H9 (cell line): Measurements from ENCODE around the gene MYO1D. TPM values are rescaled to one million over a fixed set of nuclear protein-coding genes. Genes with fewer than 3 reads are reported as not detected.

ENCODE experiments used
- DNase-seq: peaks from one replicate; pipeline ENCODE4 v3.0.0-alpha.2; 2017
- H2AFZ ChIP-seq: one replicate; pipeline ENCODE4 v1.6.1; 2013; ENCODE audit warnings: mild to moderate bottlenecking, low read length, control low read depth, moderate library complexity
- H2AK5ac ChIP-seq: 2 replicates; pipeline ENCODE4 v1.6.1; 2013; ENCODE audit warnings: low read length, control low read depth, mixed read lengths; ENCODE audit not compliant: insufficient read length
- H2BK120ac ChIP-seq: one replicate; pipeline ENCODE4 v1.6.1; 2013; ENCODE audit warnings: low read depth, mild to moderate bottlenecking, low read length, control low read depth, inconsistent platforms; ENCODE audit not compliant: poor library complexity, severe bottlenecking
- H2BK12ac ChIP-seq: 2 replicates; pipeline ENCODE4 v1.6.1; 2013; ENCODE audit warnings: low read length, control low read depth, mixed read lengths, low read depth; ENCODE audit not compliant: insufficient read length
- H2BK15ac ChIP-seq: 2 replicates; pipeline ENCODE4 v1.6.1; 2013; ENCODE audit warnings: low read depth, low read length, control low read depth
- H2BK20ac ChIP-seq: one replicate; pipeline ENCODE4 v1.6.1; 2013; ENCODE audit warnings: low read depth, mild to moderate bottlenecking, low read length, control low read depth, inconsistent platforms; ENCODE audit not compliant: poor library complexity, severe bottlenecking
- H2BK5ac ChIP-seq: 2 replicates; pipeline ENCODE4 v1.6.1; 2013; ENCODE audit warnings: low read length, control low read depth, mixed read lengths; ENCODE audit not compliant: insufficient read length
- H3K14ac ChIP-seq: 2 replicates; pipeline ENCODE4 v1.6.1; 2013; ENCODE audit warnings: low read length, control low read depth; ENCODE audit not compliant: insufficient read depth
- H3K18ac ChIP-seq: 2 replicates; pipeline ENCODE4 v1.6.1; 2013; ENCODE audit warnings: low read depth, mild to moderate bottlenecking, mixed read lengths, low read length, control low read depth; ENCODE audit not compliant: insufficient read length
- H3K23ac ChIP-seq: 2 replicates; pipeline ENCODE4 v1.6.1; 2013; ENCODE audit warnings: low read length, control low read depth, mixed read lengths, low read depth; ENCODE audit not compliant: insufficient read length
- H3K23me2 ChIP-seq: 2 replicates; pipeline ENCODE4 v1.6.1; 2013; ENCODE audit warnings: low read depth, mild to moderate bottlenecking, mixed read lengths, low read length, control low read depth; ENCODE audit not compliant: insufficient read length, poor library complexity, severe bottlenecking
- H3K27ac ChIP-seq: 2 replicates; pipeline ENCODE4 v1.5.1; 2013; ENCODE audit warnings: low read length, control low read depth, mixed read lengths, low read depth; ENCODE audit not compliant: insufficient read length
- H3K27me3 ChIP-seq: 2 replicates; pipeline ENCODE4 v1.6.1; 2013; ENCODE audit warnings: low read length, control low read depth, inconsistent platforms; ENCODE audit not compliant: insufficient read depth
- H3K4ac ChIP-seq: 2 replicates; pipeline ENCODE4 v1.6.1; 2013; ENCODE audit warnings: low read depth, mild to moderate bottlenecking, control low read depth, inconsistent platforms, low read length, moderate library complexity
- H3K4me1 ChIP-seq: 2 replicates; pipeline ENCODE4 v1.6.1; 2013; ENCODE audit warnings: low read length, control low read depth, inconsistent platforms; ENCODE audit not compliant: insufficient read depth
- H3K4me2 ChIP-seq: 2 replicates; pipeline ENCODE4 v1.6.1; 2013; ENCODE audit warnings: low read length, control low read depth, mixed read lengths; ENCODE audit not compliant: insufficient read length, insufficient read depth
- H3K56ac ChIP-seq: 2 replicates; pipeline ENCODE4 v1.6.1; 2013; ENCODE audit warnings: low read depth, mild to moderate bottlenecking, mixed read lengths, low read length, control low read depth; ENCODE audit not compliant: insufficient read length
- H3K79me1 ChIP-seq: 2 replicates; pipeline ENCODE4 v1.6.1; 2013; ENCODE audit warnings: low read depth, mild to moderate bottlenecking, moderate library complexity, low read length, control low read depth, inconsistent platforms; ENCODE audit not compliant: insufficient read depth, poor library complexity, severe bottlenecking
- H3K79me2 ChIP-seq: 2 replicates; pipeline ENCODE4 v1.6.1; 2013; ENCODE audit warnings: low read length, control low read depth, inconsistent platforms; ENCODE audit not compliant: insufficient read depth
- H3K9ac ChIP-seq: 2 replicates; pipeline ENCODE4 v1.6.1; 2013; ENCODE audit warnings: low read length, control low read depth, mixed read lengths; ENCODE audit not compliant: insufficient read length; ENCODE audit errors: extremely low read depth
- H3K9me3 ChIP-seq: one replicate; pipeline ENCODE4 v1.6.1; 2013; ENCODE audit warnings: low read depth, low read length, inconsistent platforms; ENCODE audit not compliant: control insufficient read depth
- H3T11ph ChIP-seq: one replicate; pipeline ENCODE4 v1.6.1; 2013; ENCODE audit warnings: mild to moderate bottlenecking, low read length, control low read depth, inconsistent platforms
- H4K20me1 ChIP-seq: one replicate; pipeline ENCODE4 v1.6.1; 2013; ENCODE audit not compliant: control insufficient read depth, insufficient read length, insufficient read depth
- H4K5ac ChIP-seq: 2 replicates; pipeline ENCODE4 v1.6.1; 2013; ENCODE audit warnings: low read depth, mild to moderate bottlenecking, mixed read lengths, low read length, control low read depth; ENCODE audit not compliant: insufficient read length
- H4K8ac ChIP-seq: replicated peaks from 2 replicates; pipeline ENCODE4 v1.6.1; 2013; ENCODE audit warnings: low read length, control low read depth, mixed read lengths, low read depth; ENCODE audit not compliant: insufficient read length
- H4K91ac ChIP-seq: 2 replicates; pipeline ENCODE4 v1.6.1; 2013; ENCODE audit warnings: low read depth, mild to moderate bottlenecking, moderate library complexity, mixed read lengths, low read length, control low read depth; ENCODE audit not compliant: insufficient read length
- H3K27ac Mint-ChIP-seq, 3 experiments: 2 replicates in 2 of 3; 3 replicates in 1 of 3; pipeline ENCODE4 v1.8.0; 2020 to 2021; ENCODE audit warnings: mixed read lengths in 3 of 3, mild to moderate bottlenecking in 1 of 3, moderate library complexity in 1 of 3
- H3K27me3 Mint-ChIP-seq: 2 replicates; pipeline ENCODE4 v1.8.0; 2021; ENCODE audit warnings: low read depth, mild to moderate bottlenecking, moderate library complexity, mixed read lengths
- H3K36me3 Mint-ChIP-seq, 3 experiments: 2 replicates in 2 of 3; 3 replicates in 1 of 3; pipeline ENCODE4 v1.8.0; 2020 to 2021; ENCODE audit warnings: low read depth in 3 of 3, mixed read lengths in 3 of 3; ENCODE audit not compliant: insufficient read depth in 1 of 3
- H3K4me1 Mint-ChIP-seq, 2 experiments: 2 replicates each; pipeline ENCODE4 v1.8.0; 2020; ENCODE audit warnings: mixed read lengths in 2 of 2
- H3K4me3 Mint-ChIP-seq, 2 experiments: 2 replicates in 1 of 2; 3 replicates in 1 of 2; pipeline ENCODE4 v1.8.0; 2020 to 2021; ENCODE audit warnings: mild to moderate bottlenecking in 2 of 2, mixed read lengths in 2 of 2, moderate library complexity in 1 of 2
- H3K9me3 Mint-ChIP-seq, 2 experiments: 2 replicates in 1 of 2; 3 replicates in 1 of 2; pipeline ENCODE4 v1.8.0; 2020; ENCODE audit warnings: mild to moderate bottlenecking in 2 of 2, mixed read lengths in 2 of 2, moderate library complexity in 1 of 2
- CTCF ChIP-seq: fragments of 200-600 bp; sonication (generic); conservative IDR thresholded peaks from 3 replicates; pipeline ENCODE4 v1.8.0; 2021; ENCODE audit warnings: antibody characterized with exemption, mild to moderate bottlenecking
- WGBS: extraction: QIAGEN DNeasy Blood & Tissue Kit; methylation state at CpG from one replicate; pipeline ENCODE4 v1.1.7; 2013; ENCODE audit warnings: missing lambda C conversion rate, low lambda C conversion rate, mixed read lengths; ENCODE audit not compliant: insufficient read length; ENCODE audit errors: extremely low coverage; 5-methylcytosine and 5-hydroxymethylcytosine counted together
- total RNA-seq: library from RNA; stranded (reverse); gene quantifications from 2 replicates; pipeline ENCODE4 v1.2.1, GENCODE V29; 2021

Gene MYO1D
- total RNA-seq, 1 experiment from 2014 or later, result 19.0 TPM

DNA sequence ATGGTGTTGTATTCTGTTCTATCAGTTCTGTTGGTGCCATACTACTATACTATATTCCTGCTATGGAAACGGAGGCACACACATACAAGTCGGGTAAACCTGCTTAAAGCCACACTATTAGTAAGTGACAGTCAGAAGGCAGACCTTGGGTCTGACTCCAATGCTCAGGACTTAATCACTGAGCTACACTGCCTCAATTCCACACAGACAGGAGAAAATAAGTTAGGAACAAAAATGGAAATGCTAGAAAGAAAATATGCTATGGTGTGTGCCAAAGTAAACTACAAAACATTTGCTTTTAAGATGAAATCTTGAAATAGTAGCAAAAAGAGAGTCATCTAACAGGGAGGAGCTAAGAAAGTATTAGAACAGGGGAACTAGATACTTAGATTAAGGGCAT, 48.1 kb downstream of the MYO1D start:
- no peak overlapping the region for H4K8ac ChIP-seq
- no peak overlapping the region for H3K4me2 ChIP-seq
- Mint-ChIP-seq H3K27me3 (no peaks in the 10 kb centered on the region; the same call in 1 of the 2 replicates), H3K4me1 (0 out of 4 replicates have a peak, but pooled peaks cover 2 to 3% of the 10 kb centered on the region in 2 experiments), H3K36me3 (no peaks in the 10 kb centered on the region), H3K27ac (no peak overlapping the region), H3K9me3 (no peaks in the 10 kb centered on the region), H3K4me3 (no peak overlapping the region)
- no peak overlapping the region for H3K18ac ChIP-seq
- H2BK20ac ChIP-seq, result no peak overlapping the region
- H4K20me1 ChIP-seq, result no peaks in the 10 kb centered on the region
- no peak overlapping the region for H2BK12ac ChIP-seq
- H2AK5ac ChIP-seq, result no peak overlapping the region
- H2AFZ ChIP-seq, result no peak overlapping the region
- no peaks in the 10 kb centered on the region for H3K27me3 ChIP-seq
- H2BK15ac ChIP-seq, result no peak overlapping the region
- no peak for DNase-seq
- no peaks in the 10 kb centered on the region for H3K79me2 ChIP-seq
- no peak overlapping the region for H3K9ac ChIP-seq
- H2BK5ac ChIP-seq, result no peak overlapping the region
- H4K5ac ChIP-seq, result no peak overlapping the region
- H3K23ac ChIP-seq, result no peak overlapping the region
- no peak overlapping the region for H4K91ac ChIP-seq
- H3K23me2 ChIP-seq, result no peaks in the 10 kb centered on the region
- no peak overlapping the region for H3K56ac ChIP-seq
- TF ChIP-seq CTCF, result no peak
- H2BK120ac ChIP-seq, result no peak overlapping the region
- H3K27ac ChIP-seq, result no peak overlapping the region
- no peaks in the 10 kb centered on the region for H3K79me1 ChIP-seq
- no CpG with 5 or more reads among the region's 2 CpGs for WGBS
- no peak overlapping the region for H3K14ac ChIP-seq
- H3T11ph ChIP-seq, result no peak overlapping the region
- peaks cover 2% of the 10 kb centered on the region; the same call in 1 of the 2 replicates for H3K4me1 ChIP-seq
- H3K9me3 ChIP-seq, result no peaks in the 10 kb centered on the region
- no peak overlapping the region for H3K4ac ChIP-seq
